Measurements from ENCODE around the gene MCTP2. TPM values are rescaled to one million over a fixed set of nuclear protein-coding genes. Genes with fewer than 3 reads are reported as not detected.
"Not testable (repeated sequence)": the region's sequence is repeated elsewhere in the genome, so short reads cannot be mapped to it uniquely, and the experiment has no call there.

The MCTP2 gene
- total RNA-seq, 4 donors from 2014 or later = 1.5 to 10.3 (median 5.7) TPM

- ATAC-seq = no peak
- Histone ChIP-seq H3K36me3 (no peaks in the 10 kb centered on the region), H3K27ac (no peak overlapping the region), H3K27me3 (no peaks in the 10 kb centered on the region), H3K9me3 (no peaks in the 10 kb centered on the region), H3K4me1 (peaks cover 0 to 7% (median 0%) of the 10 kb centered on the region in 3 donors), H3K4me3 (no peak overlapping the region)
- no peak for TF ChIP-seq EP300 (IDR thresholded peaks at IDR 0.05)
- WGBS, 2 donors (ENCODE audit: low coverage in 1 of 2) = 79 to 95% methylated on average over 4 to 5 of the region's 8 CpGs
Measured at GRCh38 chr15:94478763-94479162, 247.4 kb downstream of the MCTP2 start.

- TF ChIP-seq POLR2A (IDR thresholded peaks at IDR 0.05) (no peak), POLR2AphosphoS5 (IDR thresholded peaks at IDR 0.05) (no peak), CTCF (IDR thresholded peaks at IDR 0.05) (no peak), EP300 (IDR thresholded peaks at IDR 0.05) (no peak)
- ATAC-seq = no peak
Measured at GRCh38 chr15:94480289-94480834, 249.0 kb downstream of the MCTP2 start.

GRCh38 chr15:94485148-94485719, 253.9 kb downstream of the MCTP2 start:
- H3K27ac ChIP-seq = no peak overlapping the region
- ATAC-seq = no peak
- H3K36me3 ChIP-seq = no peaks in the 10 kb centered on the region
- peaks cover 0 to 8% (median 0%) of the 10 kb centered on the region in 3 donors for H3K9me3 ChIP-seq
- H3K4me3 ChIP-seq = no peak overlapping the region
- H3K4me1 ChIP-seq = peaks cover 0 to 3% (median 0%) of the 10 kb centered on the region in 3 donors
- no peak for TF ChIP-seq POLR2A (IDR thresholded peaks at IDR 0.05)
- TF ChIP-seq EP300 (IDR thresholded peaks at IDR 0.05) = no peak
- no peak for TF ChIP-seq CTCF (IDR thresholded peaks at IDR 0.05)
- TF ChIP-seq POLR2AphosphoS5 (IDR thresholded peaks at IDR 0.05) = no peak
- no CpG with 5 or more reads among the region's 3 CpGs for WGBS, 2 donors (ENCODE audit: low coverage in 1 of 2)
- no peaks in the 10 kb centered on the region for H3K27me3 ChIP-seq

More at GRCh38 chr15:94480289-94480834, 249.0 kb downstream of the MCTP2 start:
- Histone ChIP-seq H3K27me3 (no peaks in the 10 kb centered on the region), H3K4me1 (peaks cover 0 to 7% (median 0%) of the 10 kb centered on the region in 3 donors), H3K9me3 (peaks cover 0 to 8% (median 0%) of the 10 kb centered on the region in 3 donors), H3K36me3 (no peaks in the 10 kb centered on the region), H3K27ac (no peak overlapping the region), H3K4me3 (no peak overlapping the region)
- 6 to 15% methylated on average over 4 of the region's 4 CpGs for WGBS, 2 donors (ENCODE audit: low coverage in 1 of 2)

GRCh38 chr15:94487635-94488034, 256.3 kb downstream of the MCTP2 start:
- ATAC-seq = no peak
- H3K27ac ChIP-seq = no peak overlapping the region
- no peaks in the 10 kb centered on the region for H3K4me1 ChIP-seq
- TF ChIP-seq POLR2AphosphoS5 (IDR thresholded peaks at IDR 0.05) = no peak
- no peak for TF ChIP-seq CTCF (IDR thresholded peaks at IDR 0.05)
- H3K4me3 ChIP-seq = no peak overlapping the region
- no peaks in the 10 kb centered on the region for H3K27me3 ChIP-seq
- 40 to 41% methylated on average over 1 of the region's 1 CpG for WGBS, 2 donors (ENCODE audit: low coverage in 1 of 2)
- peaks cover 0 to 8% (median 0%) of the 10 kb centered on the region in 3 donors for H3K9me3 ChIP-seq
- H3K36me3 ChIP-seq = no peaks in the 10 kb centered on the region

- no peak overlapping the region for H3K4me3 ChIP-seq
- 71 to 83% methylated on average over 3 of the region's 3 CpGs for WGBS, 2 donors (ENCODE audit: low coverage in 1 of 2)
- H3K27me3 ChIP-seq = no peaks in the 10 kb centered on the region
- no peak overlapping the region for H3K27ac ChIP-seq
- TF ChIP-seq POLR2AphosphoS5 (IDR thresholded peaks at IDR 0.05) = no peak
- TF ChIP-seq EP300 (IDR thresholded peaks at IDR 0.05) = no peak
- no peak for TF ChIP-seq CTCF (IDR thresholded peaks at IDR 0.05)
- TF ChIP-seq POLR2A (IDR thresholded peaks at IDR 0.05) = no peak
- H3K4me1 ChIP-seq = no peaks in the 10 kb centered on the region
- no peaks in the 10 kb centered on the region for H3K36me3 ChIP-seq
- no peaks in the 10 kb centered on the region for H3K9me3 ChIP-seq
- no peak for ATAC-seq
Measured at GRCh38 chr15:94493176-94493575, 261.8 kb downstream of the MCTP2 start.

- H3K36me3 ChIP-seq, ATAC-seq, H3K27ac ChIP-seq, H3K4me3 ChIP-seq, H3K4me1 ChIP-seq, H3K27me3 ChIP-seq, H3K9me3 ChIP-seq: not testable (repeated sequence)
- 72 to 78% methylated on average over 1 of the region's 1 CpG for WGBS, 2 donors (ENCODE audit: low coverage in 1 of 2)
Measured at GRCh38 chr15:94493586-94493985, 262.2 kb downstream of the MCTP2 start.
